Stimulated activated CD8-positive, alpha-beta memory T cell treated with anti-CD3 and anti-CD28 coated beads, Interleukin-12 subunit alpha, Interleukin-12 subunit beta, amount 100 ng/mL, for 24 hours (primary cell): ENCODE data around the gene SC5D.

ENCODE experiments used
- DNase-seq: peaks from one replicate; pipeline ENCODE4 v3.0.0-alpha.2; 2020; ENCODE audit errors: extremely low read depth

The SC5D gene

GRCh38 chr11:121328967-121329679 lies 36.6 kb downstream of the SC5D start:
- no peak for DNase-seq

GRCh38 chr11:121329781-121330395 lies 37.3 kb downstream of the SC5D start:
- no peak for DNase-seq

- DNase-seq, result no peak
Measured at GRCh38 chr11:121330614-121331435, 38.3 kb downstream of the SC5D start.

- DNase-seq, result no peak
Measured at GRCh38 chr11:121334973-121335710, 42.6 kb downstream of the SC5D start.

- no peak for DNase-seq
Measured at GRCh38 chr11:121336279-121336937, 43.8 kb downstream of the SC5D start.

GRCh38 chr11:121337078-121337477 lies 44.5 kb downstream of the SC5D start:
- no peak for DNase-seq

GRCh38 chr11:121337740-121338272 lies 45.2 kb downstream of the SC5D start:
- no peak for DNase-seq

- no peak for DNase-seq
Measured at GRCh38 chr11:121338536-121338935, 46.0 kb downstream of the SC5D start.

GRCh38 chr11:121340032-121340580 lies 47.5 kb downstream of the SC5D start:
- no peak for DNase-seq

- no peak for DNase-seq
Measured at GRCh38 chr11:121341609-121342008, 49.0 kb downstream of the SC5D start.

GRCh38 chr11:121344824-121345223 lies 52.3 kb downstream of the SC5D start:
- no peak for DNase-seq

- DNase-seq, result no peak
Measured at GRCh38 chr11:121347094-121347493, 54.5 kb downstream of the SC5D start.

- no peak for DNase-seq
Measured at GRCh38 chr11:121347813-121348212, 55.2 kb downstream of the SC5D start.

GRCh38 chr11:121348220-121348875 lies 55.8 kb downstream of the SC5D start:
- DNase-seq, result no peak

- DNase-seq, result no peak
Measured at GRCh38 chr11:121349790-121350189, 57.2 kb downstream of the SC5D start.

GRCh38 chr11:121350314-121351082 lies 57.9 kb downstream of the SC5D start:
- DNase-seq, result no peak

GRCh38 chr11:121351083-121351630 lies 58.6 kb downstream of the SC5D start:
- DNase-seq, result no peak

- DNase-seq, result no peak
Measured at GRCh38 chr11:121352251-121352891, 59.8 kb downstream of the SC5D start.

GRCh38 chr11:121354192-121354591 lies 61.6 kb downstream of the SC5D start:
- no peak for DNase-seq
